Thyroid gland (tissue), 4 donors: ENCODE results near the gene DNMT3A. TPM values are rescaled to one million over a fixed set of nuclear protein-coding genes. Genes with fewer than 3 reads are reported as not detected.

Source experiments
- DNase-seq, 2 donors: peaks; one replicate each; pipeline ENCODE4 v3.0.0-alpha.2; 2019
- H3K27ac ChIP-seq, 3 donors: fragments of 200-600 bp; sonication (generic); 1 replicate in 2 of 3; 2 replicates in 1 of 3; pipeline ENCODE4 v1.5.1; 2016 to 2019; ENCODE audit warnings: mild to moderate bottlenecking in 1 of 3, moderate library complexity in 1 of 3
- H3K27me3 ChIP-seq: fragments of 200-600 bp; sonication (generic); one replicate; pipeline ENCODE4 v1.5.1; 2019
- H3K36me3 ChIP-seq, 2 donors: fragments of 200-600 bp; sonication (generic); one replicate each; pipeline ENCODE4 v1.5.1; 2016 to 2019
- H3K4me1 ChIP-seq, 2 donors: fragments of 200-600 bp; sonication (generic); one replicate each; pipeline ENCODE4 v1.5.1; 2017 to 2019
- H3K4me3 ChIP-seq, 3 donors: fragments of 200-600 bp; sonication (generic); replicated peaks in 1 of 3; 1 replicate in 2 of 3; 2 replicates in 1 of 3; pipeline ENCODE4 v1.5.1; 2016; ENCODE audit warnings: mild to moderate bottlenecking in 1 of 3
- H3K9me3 ChIP-seq: fragments of 200-600 bp; sonication (generic); one replicate; pipeline ENCODE4 v1.5.1; 2017
- CTCF ChIP-seq, 6 experiments: fragments of 200-600 bp in 3 of 6; fragments of 450-650 bp in 3 of 6; sonication (generic) in 3 of 6; IDR thresholded peaks; one replicate each; pipeline ENCODE4 v1.5.1; 2016 to 2019; ENCODE audit warnings: antibody characterized with exemption in 6 of 6, mild to moderate bottlenecking in 2 of 6, inconsistent platforms in 1 of 6, moderate library complexity in 1 of 6
- POLR2A ChIP-seq, 2 donors: fragments of 450-650 bp; IDR thresholded peaks; one replicate each; pipeline ENCODE4 v1.6.1; 2017; ENCODE audit warnings: antibody characterized with exemption in 2 of 2, mild to moderate bottlenecking in 2 of 2, moderate library complexity in 1 of 2
- WGBS, 2 donors: methylation state at CpG; one replicate each; pipeline ENCODE4 v1.1.5; 2017; 5-methylcytosine and 5-hydroxymethylcytosine counted together
- intact Hi-C: fragments of 100-400 bp; cut with DNase I; formaldehyde crosslinking; loops from one replicate; pipeline ENCODE4 v1.15.1; 2023
- total RNA-seq, 4 donors: library from RNA; depleted of rRNA; stranded (reverse); fragments of >200 nt; gene quantifications; one replicate each; pipeline ENCODE4 v1.2.3, GENCODE V29; 2016

The DNMT3A gene
- total RNA-seq, 4 donors from 2014 or later = 17.3 to 40.9 (median 18.8) TPM

- TF ChIP-seq CTCF (IDR thresholded peaks at IDR 0.05) (no peak), POLR2A (IDR thresholded peaks at IDR 0.05) (no peak)
- Histone ChIP-seq H3K4me1 (peaks cover 8 to 17% of the 10 kb centered on the region in 2 donors), H3K9me3 (no peaks in the 10 kb centered on the region), H3K4me3 (no peak overlapping the region), H3K27me3 (no peaks in the 10 kb centered on the region), H3K36me3 (peaks cover 8 to 22% of the 10 kb centered on the region in 2 donors), H3K27ac (peak overlapping the region in 1 of 3 donors; percentile 12)
- intact Hi-C loops = no loop called here
- no peak for DNase-seq
- 74 to 75% methylated on average over 9 to 13 of the region's 15 CpGs for WGBS, 2 donors
Observed at GRCh38 chr2:25229279-25230197, 112.2 kb downstream of the DNMT3A start.

GRCh38 chr2:25228848-25229278, 112.9 kb downstream of the DNMT3A start:
- Histone ChIP-seq H3K4me3 (no peak overlapping the region), H3K4me1 (peaks cover 8 to 17% of the 10 kb centered on the region in 2 donors), H3K27ac (peak overlapping the region in 1 of 3 donors; percentile 12), H3K27me3 (no peaks in the 10 kb centered on the region), H3K9me3 (no peaks in the 10 kb centered on the region), H3K36me3 (peaks cover 1 to 16% of the 10 kb centered on the region in 2 donors)
- intact Hi-C loops = no loop called here
- DNase-seq = peak; percentile 72 to 76
- WGBS, 2 donors = 24 to 32% methylated on average over 9 of the region's 9 CpGs
- TF ChIP-seq POLR2A (IDR thresholded peaks at IDR 0.05) (no peak), CTCF (IDR thresholded peaks at IDR 0.05) (peak in 5 of 6 experiments; percentile 30 to 67 (median 55))

GRCh38 chr2:25227576-25227975, 114.1 kb downstream of the DNMT3A start:
- WGBS, 2 donors = 82 to 84% methylated on average over 7 of the region's 7 CpGs
- intact Hi-C loops = no loop called here
- Histone ChIP-seq H3K27me3 (no peaks in the 10 kb centered on the region), H3K4me1 (peaks cover 8 to 17% of the 10 kb centered on the region in 2 donors), H3K9me3 (no peaks in the 10 kb centered on the region), H3K27ac (no peak overlapping the region), H3K4me3 (no peak overlapping the region), H3K36me3 (peaks cover 0 to 3% of the 10 kb centered on the region in 2 donors)
- no peak for TF ChIP-seq CTCF (IDR thresholded peaks at IDR 0.05)
- TF ChIP-seq POLR2A (IDR thresholded peaks at IDR 0.05) = no peak
- DNase-seq = no peak

GRCh38 chr2:25226827-25227226, 114.9 kb downstream of the DNMT3A start:
- H3K9me3 ChIP-seq = no peaks in the 10 kb centered on the region
- no peaks in the 10 kb centered on the region for H3K27me3 ChIP-seq
- no peak overlapping the region for H3K27ac ChIP-seq
- no peak for TF ChIP-seq CTCF (IDR thresholded peaks at IDR 0.05)
- no peak for TF ChIP-seq POLR2A (IDR thresholded peaks at IDR 0.05)
- no peak for DNase-seq
- 93 to 100% methylated on average over 4 of the region's 4 CpGs for WGBS, 2 donors
- intact Hi-C loops = no loop called here
- peaks cover 8 to 17% of the 10 kb centered on the region in 2 donors for H3K4me1 ChIP-seq
- no peak overlapping the region for H3K4me3 ChIP-seq
- H3K36me3 ChIP-seq = no peaks in the 10 kb centered on the region
